ENCODE results near the gene FAM111A. TPM values are rescaled to one million over a fixed set of nuclear protein-coding genes. Genes with fewer than 3 reads are reported as not detected.

Gene FAM111A
- total and polyA plus RNA-seq, 10 of the 15 experiments (the other 5 are each of a cell fraction or from before 2014, with no cell fraction given), result 26.6 to 95.0 (median 67.5) TPM

- TF ChIP-seq EZH2 (IDR thresholded peaks at IDR 0.05; ENCODE audit: borderline replicate concordance, control insufficient read depth, low read depth, low read length) (no peak), NFYA (IDR thresholded peaks at IDR 0.05; ENCODE audit: borderline replicate concordance, low read depth, low read length) (no peak), KDM1A (IDR thresholded peaks at IDR 0.05; ENCODE audit: borderline replicate concordance) (no peak), ZNF24 (IDR thresholded peaks at IDR 0.05) (0 out of 2 replicates have a peak, but pooled peaks have one; percentile 24), FOXM1 (IDR thresholded peaks at IDR 0.05; ENCODE audit: low read depth, low read length) (peak; percentile 94), MEF2A (IDR thresholded peaks at IDR 0.05; ENCODE audit: insufficient read depth, low read depth, low read length) (peak; percentile 73; the same call in 1 of the 2 replicates), CHD2 (IDR thresholded peaks at IDR 0.05; ENCODE audit: borderline replicate concordance, low read depth, low read length) (no peak; the same call in 1 of the 2 replicates), PML (IDR thresholded peaks at IDR 0.05; ENCODE audit: low read length) (peak; percentile 69; the same call in 1 of the 2 replicates), NFIC (IDR thresholded peaks at IDR 0.05; ENCODE audit: low read depth, low read length) (peak; percentile 90), CTCF (IDR thresholded peaks at IDR 0.05 in 2 of 3, conservative IDR thresholded peaks at IDR 0.05 in 1 of 3; ENCODE audit: control insufficient read depth in 2 of 3, extremely low read depth in 1 of 3, insufficient read depth in 1 of 3, low read depth in 3 of 3, low read length in 3 of 3) (no peak), STAT3 (IDR thresholded peaks at IDR 0.05; ENCODE audit: low read depth, low read length) (no peak), TCF7 (IDR thresholded peaks at IDR 0.05; ENCODE audit: borderline replicate concordance) (peak; percentile 94), KAT2A (conservative IDR thresholded peaks at IDR 0.05; ENCODE audit: control insufficient read depth, low read depth, low read length) (no peak), HDAC6 (IDR thresholded peaks at IDR 0.05; ENCODE audit: unreplicated experiment) (no peak), ATF7 (IDR thresholded peaks at IDR 0.05; ENCODE audit: low read depth) (peak; percentile 84), SUPT20H (IDR thresholded peaks at IDR 0.05; ENCODE audit: borderline replicate concordance, control insufficient read depth, low read depth, low read length) (no peak), CREM (IDR thresholded peaks at IDR 0.05; ENCODE audit: low read depth) (peak; percentile 52; the same call in 1 of the 2 replicates), MEF2B (IDR thresholded peaks at IDR 0.05; ENCODE audit: partially characterized antibody, poor library complexity, severe bottlenecking) (peak; percentile 100), YY1 (IDR thresholded peaks at IDR 0.05; ENCODE audit: low read depth, low read length) (peak; percentile 68; the same call in 1 of the 2 replicates)
- TF ChIP-seq, protein P1, sequence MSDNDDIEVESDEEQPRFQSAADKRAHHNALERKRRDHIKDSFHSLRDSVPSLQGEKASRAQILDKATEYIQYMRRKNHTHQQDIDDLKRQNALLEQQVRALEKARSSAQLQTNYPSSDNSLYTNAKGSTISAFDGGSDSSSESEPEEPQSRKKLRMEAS (IDR thresholded peaks at IDR 0.05; ENCODE audit: low read depth, low read length), result peak; percentile 54
- TF ChIP-seq, protein P2, sequence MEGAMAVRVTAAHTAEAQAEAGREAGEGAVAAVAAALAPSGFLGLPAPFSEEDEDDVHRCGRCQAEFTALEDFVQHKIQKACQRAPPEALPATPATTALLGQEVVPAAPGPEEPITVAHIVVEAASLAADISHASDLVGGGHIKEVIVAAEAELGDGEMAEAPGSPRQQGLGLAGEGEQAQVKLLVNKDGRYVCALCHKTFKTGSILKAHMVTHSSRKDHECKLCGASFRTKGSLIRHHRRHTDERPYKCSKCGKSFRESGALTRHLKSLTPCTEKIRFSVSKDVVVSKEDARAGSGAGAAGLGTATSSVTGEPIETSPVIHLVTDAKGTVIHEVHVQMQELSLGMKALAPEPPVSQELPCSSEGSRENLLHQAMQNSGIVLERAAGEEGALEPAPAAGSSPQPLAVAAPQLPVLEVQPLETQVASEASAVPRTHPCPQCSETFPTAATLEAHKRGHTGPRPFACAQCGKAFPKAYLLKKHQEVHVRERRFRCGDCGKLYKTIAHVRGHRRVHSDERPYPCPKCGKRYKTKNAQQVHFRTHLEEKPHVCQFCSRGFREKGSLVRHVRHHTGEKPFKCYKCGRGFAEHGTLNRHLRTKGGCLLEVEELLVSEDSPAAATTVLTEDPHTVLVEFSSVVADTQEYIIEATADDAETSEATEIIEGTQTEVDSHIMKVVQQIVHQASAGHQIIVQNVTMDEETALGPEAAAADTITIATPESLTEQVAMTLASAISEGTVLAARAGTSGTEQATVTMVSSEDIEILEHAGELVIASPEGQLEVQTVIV (IDR thresholded peaks at IDR 0.05; ENCODE audit: borderline replicate concordance, partially characterized antibody), result no peak
- TF ChIP-seq, protein P3, sequence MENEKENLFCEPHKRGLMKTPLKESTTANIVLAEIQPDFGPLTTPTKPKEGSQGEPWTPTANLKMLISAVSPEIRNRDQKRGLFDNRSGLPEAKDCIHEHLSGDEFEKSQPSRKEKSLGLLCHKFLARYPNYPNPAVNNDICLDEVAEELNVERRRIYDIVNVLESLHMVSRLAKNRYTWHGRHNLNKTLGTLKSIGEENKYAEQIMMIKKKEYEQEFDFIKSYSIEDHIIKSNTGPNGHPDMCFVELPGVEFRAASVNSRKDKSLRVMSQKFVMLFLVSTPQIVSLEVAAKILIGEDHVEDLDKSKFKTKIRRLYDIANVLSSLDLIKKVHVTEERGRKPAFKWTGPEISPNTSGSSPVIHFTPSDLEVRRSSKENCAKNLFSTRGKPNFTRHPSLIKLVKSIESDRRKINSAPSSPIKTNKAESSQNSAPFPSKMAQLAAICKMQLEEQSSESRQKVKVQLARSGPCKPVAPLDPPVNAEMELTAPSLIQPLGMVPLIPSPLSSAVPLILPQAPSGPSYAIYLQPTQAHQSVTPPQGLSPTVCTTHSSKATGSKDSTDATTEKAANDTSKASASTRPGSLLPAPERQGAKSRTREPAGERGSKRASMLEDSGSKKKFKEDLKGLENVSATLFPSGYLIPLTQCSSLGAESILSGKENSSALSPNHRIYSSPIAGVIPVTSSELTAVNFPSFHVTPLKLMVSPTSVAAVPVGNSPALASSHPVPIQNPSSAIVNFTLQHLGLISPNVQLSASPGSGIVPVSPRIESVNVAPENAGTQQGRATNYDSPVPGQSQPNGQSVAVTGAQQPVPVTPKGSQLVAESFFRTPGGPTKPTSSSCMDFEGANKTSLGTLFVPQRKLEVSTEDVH (IDR thresholded peaks at IDR 0.05; ENCODE audit: low read depth, partially characterized antibody), result no peak
These were observed 57.1 kb downstream of the FAM111A start (continued) for GRCh38 chr11:59199546-59200422.

Measured in GM12878 (cell line).